Endothelial cell of umbilical vein (primary cell): ENCODE data around the gene EFEMP1. TPM values are rescaled to one million over a fixed set of nuclear protein-coding genes. Genes with fewer than 3 reads are reported as not detected.

Experiments
- BruUV-seq: library from RNA; stranded (reverse); fragments of 400-500 nt; replicated peaks from 2 replicates; lab custom pipeline; 2021; lab: Mats Ljungman, UMichigan
- CTCF ChIA-PET: fragments of 300-600, 350-600 bp; sonication (Branson Sonifier 250); formaldehyde crosslinking; loops from one replicate; lab custom pipeline; 2021; ENCODE audit warnings: antibody characterized with exemption, inconsistent platforms; lab: Charles Lee
- POLR2A ChIA-PET: fragments of 300-600, 350-600 bp; sonication (Branson Sonifier 250); formaldehyde crosslinking; loops from one replicate; lab custom pipeline; 2021; ENCODE audit warnings: antibody characterized with exemption, inconsistent platforms; lab: Charles Lee
- DNase-seq: peaks from one replicate; pipeline ENCODE4 v3.0.0-alpha.2; 2011; ENCODE audit warnings: low read depth, low spot score
- FAIRE-seq: peaks from 2 replicates; lab custom pipeline; 2011; peaks lifted over from hg19 to GRCh38; lab: Jason Lieb, UNC
- H2AFZ ChIP-seq: 2 replicates; pipeline ENCODE4 v1.6.0; 2012; ENCODE audit warnings: low read depth, low read length, control low read depth, inconsistent platforms
- H3K27ac ChIP-seq: 2 replicates; pipeline ENCODE4 v1.5.1; 2011; ENCODE audit warnings: low read depth, mild to moderate bottlenecking, control low read depth, low read length, moderate library complexity; ENCODE audit not compliant: insufficient read depth
- H3K27me3 ChIP-seq, 2 experiments: 2 replicates each; pipeline versions ENCODE4 v1.6.0 to v1.6.1; 2011; ENCODE audit warnings: low read length in 2 of 2, mixed read lengths in 1 of 2; ENCODE audit not compliant: control insufficient read depth in 2 of 2, insufficient read depth in 2 of 2
- H3K36me3 ChIP-seq, 2 experiments: 2 replicates in 1 of 2; 3 replicates in 1 of 2; pipeline ENCODE4 v1.5.1; 2011; ENCODE audit warnings: low read length in 2 of 2, mild to moderate bottlenecking in 1 of 2, moderate library complexity in 1 of 2; ENCODE audit not compliant: control insufficient read depth in 2 of 2, insufficient read depth in 2 of 2; ENCODE audit errors: extremely low read depth in 1 of 2
- H3K4me1 ChIP-seq: 3 replicates; pipeline ENCODE4 v1.5.1; 2011; ENCODE audit warnings: mild to moderate bottlenecking, low read length; ENCODE audit not compliant: control insufficient read depth, insufficient read depth; ENCODE audit errors: extremely low read depth
- H3K4me2 ChIP-seq: 2 replicates; pipeline ENCODE4 v1.6.1; 2011; ENCODE audit warnings: low read length, control low read depth, mixed read lengths; ENCODE audit not compliant: insufficient read depth
- H3K4me3 ChIP-seq, 3 experiments: fragments of 200-600 bp in 1 of 3; sonication (generic), shearing (Covaris generic) in 1 of 3; replicated peaks in 1 of 3; 2 replicates each; pipeline ENCODE4 v1.5.1; 2011 to 2016; ENCODE audit warnings: control low read depth in 3 of 3, low read length in 3 of 3, mild to moderate bottlenecking in 2 of 3, inconsistent platforms in 1 of 3, low read depth in 1 of 3, moderate library complexity in 1 of 3; ENCODE audit not compliant: insufficient read depth in 1 of 3
- H3K79me2 ChIP-seq: 2 replicates; pipeline ENCODE4 v1.6.0; 2012; ENCODE audit warnings: low read length, inconsistent platforms; ENCODE audit not compliant: control insufficient read depth, insufficient read depth
- H3K9ac ChIP-seq: replicated peaks from 2 replicates; pipeline ENCODE3; 2011; ENCODE audit warnings: low read length, control low read depth; ENCODE audit not compliant: insufficient read depth; ENCODE audit errors: extremely low read depth
- H3K9me1 ChIP-seq: replicated peaks from 3 replicates; pipeline ENCODE4 v1.6.0; 2011; ENCODE audit warnings: mild to moderate bottlenecking, low read length; ENCODE audit not compliant: control insufficient read depth, insufficient read depth; ENCODE audit errors: extremely low read depth
- H3K9me3 ChIP-seq: replicated peaks from 2 replicates; pipeline ENCODE4 v1.5.1; 2012; ENCODE audit warnings: low read length, inconsistent platforms; ENCODE audit not compliant: control insufficient read depth, insufficient read depth
- H4K20me1 ChIP-seq: replicated peaks from 2 replicates; pipeline ENCODE3; 2011; ENCODE audit warnings: mild to moderate bottlenecking, low read length; ENCODE audit not compliant: control insufficient read depth, insufficient read depth; ENCODE audit errors: extremely low read depth
- CTCF ChIP-seq, 2 donors: IDR thresholded peaks; 1 replicate in 1 of 2; 2 replicates in 1 of 2; pipeline ENCODE4 v1.5.1; 2011; ENCODE audit warnings: low read length in 2 of 2, mild to moderate bottlenecking in 2 of 2, moderate library complexity in 2 of 2, control low read depth in 1 of 2, inconsistent platforms in 1 of 2, low read depth in 1 of 2; ENCODE audit not compliant: insufficient read depth in 1 of 2; ENCODE audit errors: extremely low read depth in 1 of 2
- EZH2 ChIP-seq: IDR thresholded peaks from 2 replicates; pipeline ENCODE4 v1.6.1; 2012; ENCODE audit warnings: borderline replicate concordance, low read depth, mild to moderate bottlenecking, moderate library complexity, low read length, inconsistent platforms; ENCODE audit not compliant: severe bottlenecking
- FOS ChIP-seq: IDR thresholded peaks from 2 replicates; pipeline ENCODE4 v1.6.1; 2011; ENCODE audit warnings: mild to moderate bottlenecking, low read length, moderate library complexity, borderline replicate concordance; ENCODE audit not compliant: insufficient read depth
- GATA2 ChIP-seq: IDR thresholded peaks from 2 replicates; pipeline ENCODE4 v1.7.0; 2011; ENCODE audit warnings: low read depth, mild to moderate bottlenecking, moderate library complexity, mixed read lengths, low read length; ENCODE audit not compliant: insufficient read length, insufficient read depth
- JUN ChIP-seq: IDR thresholded peaks from 2 replicates; pipeline ENCODE4 v1.6.1; 2011; ENCODE audit warnings: borderline replicate concordance, low read depth; ENCODE audit not compliant: insufficient read length, insufficient read depth
- MAX ChIP-seq: IDR thresholded peaks from 2 replicates; pipeline ENCODE4 v1.6.1; 2011; ENCODE audit not compliant: insufficient read depth, insufficient read length
- MYC ChIP-seq: IDR thresholded peaks from one replicate; pipeline ENCODE4 v1.6.1; 2011; ENCODE audit warnings: mild to moderate bottlenecking, low read depth, low read length
- POLR2A ChIP-seq: IDR thresholded peaks from 2 replicates; pipeline ENCODE4 v1.6.1; 2012; ENCODE audit warnings: low read depth, mild to moderate bottlenecking, control low read depth, low read length
- POLR2AphosphoS5 ChIP-seq: IDR thresholded peaks from 2 replicates; pipeline ENCODE4 v1.6.1; 2012; ENCODE audit warnings: low read depth, mild to moderate bottlenecking, control low read depth, low read length, moderate library complexity; ENCODE audit not compliant: insufficient read depth
- dilution Hi-C: fragments of 300-500 bp; cut with MboI; formaldehyde crosslinking; loops from one replicate; pipeline ENCODE4 v1.15.0; 2019; ENCODE audit warnings: low sequenced_read_pairs; ENCODE audit not compliant: extremely low pct_ligation_motif_present
- intact Hi-C: fragments of 100-400 bp; cut with micrococcal nuclease; formaldehyde crosslinking; loops from one replicate; pipeline ENCODE4 v1.10.0; 2022
- polyA plus RNA-seq, 4 experiments: library from polyadenylated mRNA; depleted of rRNA in 3 of 4; stranded (reverse) in 3 of 4; unstranded in 1 of 4; fragments of >200 nt; gene quantifications; 2 replicates each; pipeline versions ENCODE4 v1.2.1 to v1.2.3, GENCODE V29; 2011 to 2012; ENCODE audit warnings: missing spikeins in 1 of 4
- total RNA-seq: library from RNA; stranded (reverse); gene quantifications from 2 replicates; pipeline ENCODE4 v1.2.3, GENCODE V29; 2021

EFEMP1 gene
- total and polyA plus RNA-seq, 2 donors (not counting 3 experiments of a cell fraction or from before 2014, with no cell fraction given): 2,981 to 11,813 TPM

GRCh38 chr2:55843994-55844345 is 79.6 kb downstream of the EFEMP1 start:
- Histone ChIP-seq H3K4me2 (no peak overlapping the region), H3K4me3 (no peak overlapping the region), H3K27me3 (no peaks in the 10 kb centered on the region), H3K9me3 (no peaks in the 10 kb centered on the region), H3K9ac (no peak overlapping the region), H3K36me3 (no peaks in the 10 kb centered on the region), H3K79me2 (no peaks in the 10 kb centered on the region), H3K27ac (no peak overlapping the region), H2AFZ (no peak overlapping the region), H4K20me1 (no peaks in the 10 kb centered on the region), H3K4me1 (no peaks in the 10 kb centered on the region), H3K9me1 (no peaks in the 10 kb centered on the region)
- BruUV-seq: no TSS peak
- ChIA-PET CTCF (interaction anchor here (1.2 to 2.0 kb wide), 2 partner anchors 16 to 72 kb away, joined by 3 to 6 read pairs; no protein-coding TSS in a partner anchor), POLR2A (no interaction called here)
- FAIRE-seq (no peak), DNase-seq (no peak)
- TF ChIP-seq GATA2 (no peak), MYC (no peak), MAX (no peak), JUN (no peak), POLR2A (no peak), FOS (no peak), POLR2AphosphoS5 (no peak), EZH2 (no peak), CTCF (IDR thresholded peaks at IDR 0.05; ENCODE audit: extremely low read depth in 1 of 2, insufficient read depth in 1 of 2, low read depth in 1 of 2, low read length in 2 of 2) (no peak)
- intact Hi-C loops: no loop called here
- dilution Hi-C loops: no loop called here
